ENCODE measurements around the gene CEP41. TPM values are rescaled to one million over a fixed set of nuclear protein-coding genes. Genes with fewer than 3 reads are reported as not detected.

CEP41 gene
- total RNA-seq, 2 experiments from 2014 or later, result 19.6 to 35.4 TPM

DNA sequence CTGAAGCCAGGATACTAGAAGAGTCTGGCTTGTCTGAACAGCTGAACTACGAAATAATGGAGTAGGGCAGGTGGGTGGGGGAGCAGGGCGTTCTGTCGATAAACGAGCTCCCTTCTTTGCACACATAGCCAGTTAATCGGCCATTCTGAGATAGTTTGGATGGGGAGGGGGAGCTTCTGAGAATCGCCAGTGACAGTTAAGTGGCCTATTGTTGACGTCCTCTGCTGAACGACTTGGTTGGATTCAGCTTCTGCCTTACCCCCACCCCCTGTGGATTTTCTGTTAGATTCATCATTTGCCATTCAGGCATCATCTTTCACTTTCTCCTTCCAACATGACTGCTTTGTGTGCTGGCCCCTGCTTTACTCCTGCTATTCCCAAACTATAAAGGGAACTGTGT, 95.7 kb downstream of the CEP41 start:
- no peaks in the 10 kb centered on the region for H3K9me2 ChIP-seq (ENCODE audit: insufficient read depth, low read length)
- no peaks in the 10 kb centered on the region for H3K79me2 ChIP-seq (ENCODE audit: insufficient read depth, low read depth, low read length)
- H3K4me3 ChIP-seq (ENCODE audit: low read depth, low read length, poor library complexity, severe bottlenecking), result no peak overlapping the region
- BruUV-seq (replicated peaks), result no TSS peak
- no peak overlapping the region for H2AFZ ChIP-seq (ENCODE audit: low read length)
- intact Hi-C loops (cut with micrococcal nuclease; ENCODE audit: unreplicated experiment), result no loop called here
- no peaks in the 10 kb centered on the region for H4K20me1 ChIP-seq (ENCODE audit: insufficient read depth, low read length)
- no peaks in the 10 kb centered on the region for H3K9me3 ChIP-seq (ENCODE audit: low read length)
- CTCF ChIA-PET (ENCODE audit: unreplicated experiment), result no interaction called here
- POLR2A ChIA-PET, result interaction anchor here (0.8 to 1.3 kb wide), 2 partner anchors 12 to 128 kb away, joined by 3 to 4 read pairs; no protein-coding TSS in a partner anchor
- H3K4me1 ChIP-seq (ENCODE audit: insufficient read depth, low read length, poor library complexity, severe bottlenecking), result no peaks in the 10 kb centered on the region
- TF ChIP-seq, protein P1, sequence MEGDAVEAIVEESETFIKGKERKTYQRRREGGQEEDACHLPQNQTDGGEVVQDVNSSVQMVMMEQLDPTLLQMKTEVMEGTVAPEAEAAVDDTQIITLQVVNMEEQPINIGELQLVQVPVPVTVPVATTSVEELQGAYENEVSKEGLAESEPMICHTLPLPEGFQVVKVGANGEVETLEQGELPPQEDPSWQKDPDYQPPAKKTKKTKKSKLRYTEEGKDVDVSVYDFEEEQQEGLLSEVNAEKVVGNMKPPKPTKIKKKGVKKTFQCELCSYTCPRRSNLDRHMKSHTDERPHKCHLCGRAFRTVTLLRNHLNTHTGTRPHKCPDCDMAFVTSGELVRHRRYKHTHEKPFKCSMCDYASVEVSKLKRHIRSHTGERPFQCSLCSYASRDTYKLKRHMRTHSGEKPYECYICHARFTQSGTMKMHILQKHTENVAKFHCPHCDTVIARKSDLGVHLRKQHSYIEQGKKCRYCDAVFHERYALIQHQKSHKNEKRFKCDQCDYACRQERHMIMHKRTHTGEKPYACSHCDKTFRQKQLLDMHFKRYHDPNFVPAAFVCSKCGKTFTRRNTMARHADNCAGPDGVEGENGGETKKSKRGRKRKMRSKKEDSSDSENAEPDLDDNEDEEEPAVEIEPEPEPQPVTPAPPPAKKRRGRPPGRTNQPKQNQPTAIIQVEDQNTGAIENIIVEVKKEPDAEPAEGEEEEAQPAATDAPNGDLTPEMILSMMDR (conservative IDR thresholded peaks at IDR 0.05; ENCODE audit: low read length), result no peak
- TF ChIP-seq EZH2phosphoT487 (IDR thresholded peaks at IDR 0.05; ENCODE audit: borderline replicate concordance, low read depth, low read length), result no peak
- no peaks in the 10 kb centered on the region for H3K36me3 ChIP-seq (ENCODE audit: insufficient read depth, low read length)
- H3K27ac ChIP-seq (ENCODE audit: low read depth, low read length, poor library complexity, severe bottlenecking), result no peak overlapping the region
- no peak overlapping the region for H3K4me2 ChIP-seq (ENCODE audit: low read length)
- no peak for DNase-seq (ENCODE audit: low spot score)

DNA sequence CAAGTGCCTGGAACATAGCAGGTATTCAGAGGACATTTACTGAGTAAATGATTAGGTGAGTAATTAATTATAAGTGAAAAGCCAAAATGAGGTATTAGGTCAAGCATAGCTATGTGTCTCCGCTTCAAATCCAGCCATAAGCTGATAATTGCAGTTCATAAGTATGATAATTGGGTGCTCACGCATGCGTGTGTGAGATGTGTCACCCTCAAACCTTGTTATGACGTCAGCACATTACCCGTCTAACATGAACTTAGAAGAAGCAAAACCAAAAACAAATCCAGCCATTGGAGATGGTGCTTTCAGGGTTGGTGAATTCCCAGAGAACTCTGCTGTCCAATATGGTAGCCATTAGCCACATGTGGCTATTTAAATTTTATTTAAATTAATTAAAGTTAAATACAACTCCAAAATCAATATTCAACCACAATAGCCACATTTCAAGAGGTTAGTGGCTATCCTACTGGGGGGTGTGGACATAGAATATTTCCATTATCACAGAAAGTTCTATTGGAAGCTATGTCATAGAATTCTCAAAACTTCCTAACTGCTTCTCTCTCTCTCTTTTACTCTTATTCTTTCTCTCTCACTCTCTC, 96.4 kb downstream of the CEP41 start, which contains the start of gene CPA5:
Gene CPA5 (plus strand): TSS at position 546 of the 596 bp plus-strand sequence. CDS start 1,670 bp downstream, outside the sequence.
- Histone ChIP-seq H3K4me2 (ENCODE audit: low read length) (no peak within 1 kb of the TSS), H3K4me3 (ENCODE audit: low read depth, low read length, poor library complexity, severe bottlenecking) (no peak within 1 kb of the TSS), H4K20me1 (ENCODE audit: insufficient read depth, low read length) (no peaks in the 10 kb centered on the region), H3K36me3 (ENCODE audit: insufficient read depth, low read length) (no peaks in the 10 kb centered on the region), H3K27ac (ENCODE audit: low read depth, low read length, poor library complexity, severe bottlenecking) (no peak within 1 kb of the TSS), H3K9me3 (ENCODE audit: low read length) (no peaks in the 10 kb centered on the region), H3K79me2 (ENCODE audit: insufficient read depth, low read depth, low read length) (no peaks in the 10 kb centered on the region), H3K4me1 (ENCODE audit: insufficient read depth, low read length, poor library complexity, severe bottlenecking) (no peaks in the 10 kb centered on the region), H2AFZ (ENCODE audit: low read length) (no peak within 1 kb of the TSS), H3K9me2 (ENCODE audit: insufficient read depth, low read length) (no peaks in the 10 kb centered on the region)
- POLR2A ChIA-PET, result interaction anchor here (0.5 to 1.3 kb wide), 4 partner anchors 11 to 129 kb away, joined by 3 to 4 read pairs (median 4); no protein-coding TSS in a partner anchor
- intact Hi-C loops (cut with micrococcal nuclease; ENCODE audit: unreplicated experiment), result no loop called here
- no peak for TF ChIP-seq EZH2phosphoT487 (IDR thresholded peaks at IDR 0.05; ENCODE audit: borderline replicate concordance, low read depth, low read length)
- TF ChIP-seq, protein P1 (conservative IDR thresholded peaks at IDR 0.05; ENCODE audit: low read length), result no peak
- no TSS peak for BruUV-seq (replicated peaks)
- no peak for DNase-seq (ENCODE audit: low spot score)
- CTCF ChIA-PET (ENCODE audit: unreplicated experiment), result no interaction called here

Small RNA genes lying within 50 kb of the gene (small RNA-seq; reads per million reads assigned to genes)
- not detected for gene RF02148
- not detected for gene RF02149
- not detected for gene RF02150

Other genes starting within 250 kb of the CEP41 start
- 18.1 and 21.1 TPM in 2 replicates for gene TMEM209, start 235.6 kb downstream of the CEP41 start, total RNA-seq (2014; rRNA removed; shearing (Covaris generic))
- 37.9 and 44.0 TPM in 2 replicates for gene TMEM209, start 235.6 kb downstream of the CEP41 start, total RNA-seq (2022)
- not detected in 2 replicates for gene SSMEM1, start 233.2 kb downstream of the CEP41 start, total RNA-seq (2014; rRNA removed; shearing (Covaris generic))
- not detected in 2 replicates for gene SSMEM1, start 233.2 kb downstream of the CEP41 start, total RNA-seq (2022)
- not detected in 2 replicates for gene CPA2, start 174.2 kb downstream of the CEP41 start, total RNA-seq (2014; rRNA removed; shearing (Covaris generic))
- gene CPA2, start 174.2 kb downstream of the CEP41 start, total RNA-seq (2022), result not detected in 2 replicates
- gene CPA4, start 147.9 kb downstream of the CEP41 start, total RNA-seq (2014; rRNA removed; shearing (Covaris generic)), result not detected in 2 replicates
- not detected in 2 replicates for gene CPA4, start 147.9 kb downstream of the CEP41 start, total RNA-seq (2022)
- not detected in 2 replicates for gene CPA5, start 96.2 kb downstream of the CEP41 start, total RNA-seq (2014; rRNA removed; shearing (Covaris generic))
- not detected in 2 replicates for gene CPA5, start 96.2 kb downstream of the CEP41 start, total RNA-seq (2022)
- gene CPA1, start 60.5 kb downstream of the CEP41 start, total RNA-seq (2014; rRNA removed; shearing (Covaris generic)), result not detected in 2 replicates
- not detected in 2 replicates for gene CPA1, start 60.5 kb downstream of the CEP41 start, total RNA-seq (2022)
- 1.8 and 5.2 TPM in 2 replicates for gene MEST, start 51.1 kb upstream of the CEP41 start, total RNA-seq (2014; rRNA removed; shearing (Covaris generic))
- gene MEST, start 51.1 kb upstream of the CEP41 start, total RNA-seq (2022), result 1.2 and 1.5 TPM in 2 replicates
- gene COPG2, start 227.7 kb upstream of the CEP41 start, total RNA-seq (2014; rRNA removed; shearing (Covaris generic)), result 24.1 and 29.9 TPM in 2 replicates
- gene COPG2, start 227.7 kb upstream of the CEP41 start, total RNA-seq (2022), result 32.2 and 39.5 TPM in 2 replicates
- gene TSGA13, start 245.5 kb upstream of the CEP41 start, total RNA-seq (2014; rRNA removed; shearing (Covaris generic)), result not detected in 2 replicates
- gene TSGA13, start 245.5 kb upstream of the CEP41 start, total RNA-seq (2022), result not detected in 2 replicates